Measurements from ENCODE around the gene MBD2.
"Not testable (repeated sequence)": the region's sequence is repeated elsewhere in the genome, so short reads cannot be mapped to it uniquely, and the experiment has no call there.

MBD2 gene

GRCh38 chr18:54148151-54148550, 76.3 kb downstream of the MBD2 start:
- no peak for DNase-seq

GRCh38 chr18:54147439-54147838, 77.0 kb downstream of the MBD2 start:
- no peak for DNase-seq

GRCh38 chr18:54141041-54141608, 83.3 kb downstream of the MBD2 start:
- DNase-seq, result no peak

DNA sequence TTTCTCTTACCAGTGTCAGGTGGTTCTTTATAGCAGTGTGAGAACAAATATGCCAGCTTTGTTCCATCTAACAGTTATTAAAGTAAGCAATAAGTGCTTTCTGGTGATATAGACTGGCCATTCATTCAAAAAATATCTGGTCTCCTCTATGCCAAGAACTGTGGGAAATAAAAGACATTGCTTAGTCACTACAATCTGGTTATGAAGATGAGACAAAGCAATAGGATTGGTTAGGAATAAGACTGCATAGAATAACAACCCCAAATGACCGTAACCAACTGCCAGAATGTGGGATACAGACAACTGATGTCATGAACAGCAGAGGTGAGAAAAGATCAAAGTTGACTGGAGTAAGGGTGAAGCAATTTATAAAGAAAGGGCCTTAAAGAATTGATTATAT, 83.8 kb downstream of the MBD2 start:
- DNase-seq, result no peak

- DNase-seq, result no peak
These were observed 89.3 kb downstream of the MBD2 start for GRCh38 chr18:54135216-54135615.

DNA sequence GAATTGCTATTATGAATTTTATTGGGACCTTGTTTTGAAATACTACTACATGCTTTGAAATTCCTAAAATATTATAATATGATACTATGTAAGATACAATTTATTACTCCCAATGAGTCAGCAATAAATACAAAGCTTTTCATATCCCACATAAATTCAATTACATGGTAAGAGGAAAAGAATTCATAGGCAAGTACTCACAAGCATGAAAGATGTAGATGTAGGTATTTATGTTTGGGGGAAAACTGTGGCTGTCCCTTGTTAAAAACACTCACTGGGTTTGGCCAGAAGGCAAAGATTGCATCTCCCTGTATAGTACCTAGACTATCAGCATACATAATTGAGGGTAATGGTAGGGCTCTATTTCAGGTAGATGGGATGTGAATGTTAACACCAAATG, 90.4 kb downstream of the MBD2 start:
- DNase-seq, result no peak

DNA sequence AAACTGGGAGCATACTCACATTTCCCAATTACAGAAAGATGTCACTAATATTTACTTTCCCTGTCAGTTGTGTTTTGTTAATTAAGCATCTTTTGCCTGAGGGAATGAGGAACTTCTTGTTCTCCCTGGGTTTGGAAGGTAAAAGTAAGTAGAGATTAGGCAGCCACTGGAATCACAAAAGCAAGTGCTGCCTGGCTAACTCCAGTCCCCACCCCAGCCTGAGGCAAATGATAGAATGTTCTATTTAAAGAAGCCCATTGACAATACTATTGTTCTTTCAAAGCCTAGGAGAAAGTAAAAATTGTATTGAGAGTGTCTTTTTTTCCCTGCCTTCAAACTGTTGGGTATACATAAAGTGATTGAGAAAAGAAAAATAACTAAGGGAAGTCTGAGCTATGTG, 93.8 kb downstream of the MBD2 start:
- no peak for DNase-seq

- DNase-seq, result no peak
These were observed 94.3 kb downstream of the MBD2 start for GRCh38 chr18:54130177-54130576.

- no peak for DNase-seq
These were observed 94.9 kb downstream of the MBD2 start for GRCh38 chr18:54129448-54130067.

DNA sequence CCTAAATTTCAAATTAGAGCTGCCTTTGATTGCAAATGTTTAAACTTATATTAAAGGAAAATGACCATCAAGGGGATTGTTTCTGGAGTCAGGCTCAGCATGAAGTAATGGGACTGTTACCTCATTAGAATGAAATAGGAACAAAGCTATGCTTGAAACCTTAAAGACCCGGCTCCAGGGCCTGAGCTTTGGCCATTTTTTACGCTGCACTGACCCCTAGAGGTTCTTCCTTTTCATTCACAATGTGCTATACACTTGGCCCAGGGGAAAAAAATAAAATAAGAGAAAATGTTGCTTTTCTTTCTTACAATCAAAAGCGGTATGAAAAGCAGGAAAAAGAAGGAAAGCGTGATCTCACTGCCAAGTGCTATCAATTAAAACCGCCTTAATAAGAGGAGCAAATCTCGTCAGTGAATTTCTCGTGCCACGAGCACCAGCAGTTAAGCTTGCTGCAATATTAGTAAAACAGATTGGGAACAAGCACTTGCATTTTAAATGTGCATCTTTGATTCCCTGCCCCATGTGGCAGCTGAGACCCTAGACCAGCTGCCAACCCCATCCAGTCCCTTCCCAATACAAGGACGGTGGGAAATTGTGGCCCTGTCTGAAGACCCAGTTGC, 96.6 kb downstream of the MBD2 start:
- DNase-seq, result no peak

GRCh38 chr18:54125429-54125828, 99.0 kb downstream of the MBD2 start:
- no peak for DNase-seq

DNA sequence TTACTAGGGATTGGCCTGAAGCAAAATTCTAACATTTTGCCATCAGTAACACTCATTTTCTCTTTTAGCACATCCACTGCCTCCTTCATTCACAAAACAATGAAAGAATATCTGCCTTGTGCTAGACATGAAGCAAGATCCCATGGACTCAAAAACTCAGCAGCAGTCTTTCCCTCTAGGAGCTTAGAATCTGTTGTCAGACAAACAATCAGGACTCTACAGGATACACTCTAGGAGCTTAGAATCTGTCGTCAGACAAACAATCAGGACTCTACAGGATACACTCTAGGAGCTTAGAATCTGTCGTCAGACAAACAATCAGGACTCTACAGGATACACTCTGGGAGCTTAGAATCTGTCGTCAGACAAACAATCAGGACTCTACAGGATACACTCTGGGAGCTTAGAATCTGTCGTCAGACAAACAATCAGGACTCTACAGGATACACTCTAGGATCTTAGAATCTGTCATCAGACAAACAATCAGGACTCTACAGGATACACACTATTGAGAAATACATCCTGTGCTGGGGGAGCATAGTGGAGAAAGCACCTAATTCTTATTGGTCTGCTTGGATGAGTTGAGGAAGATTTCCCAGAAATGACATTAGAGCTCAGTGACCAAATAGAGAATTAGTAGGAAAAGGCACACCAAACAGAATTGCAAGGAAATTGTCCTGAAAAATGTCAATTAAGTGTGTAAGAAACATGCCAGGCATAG, 100.6 kb downstream of the MBD2 start:
- not testable (repeated sequence) for DNase-seq

DNA sequence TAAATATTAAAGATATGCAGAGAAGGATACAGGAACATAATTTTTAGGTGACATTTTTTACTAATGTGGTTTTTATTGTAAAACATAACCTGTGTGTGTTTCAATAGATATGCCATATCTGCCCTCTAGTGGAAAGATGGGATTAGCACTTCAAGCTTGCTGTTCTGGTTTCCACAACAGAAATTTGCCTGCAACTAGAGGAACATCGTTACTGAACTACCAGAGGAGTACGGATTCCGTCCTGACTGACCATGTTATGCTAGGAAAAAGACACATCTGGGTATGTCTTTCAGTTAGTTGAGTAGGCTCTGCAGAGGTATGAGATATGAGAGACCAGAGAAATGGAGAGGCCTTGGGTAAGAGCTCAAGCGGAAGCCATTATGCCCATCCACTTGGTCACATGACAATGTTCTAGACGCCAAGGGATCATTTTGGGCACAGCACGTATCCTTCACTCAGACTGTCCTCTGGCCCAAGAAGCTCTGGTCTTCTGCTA, 104.9 kb downstream of the MBD2 start:
- DNase-seq, result no peak

DNA sequence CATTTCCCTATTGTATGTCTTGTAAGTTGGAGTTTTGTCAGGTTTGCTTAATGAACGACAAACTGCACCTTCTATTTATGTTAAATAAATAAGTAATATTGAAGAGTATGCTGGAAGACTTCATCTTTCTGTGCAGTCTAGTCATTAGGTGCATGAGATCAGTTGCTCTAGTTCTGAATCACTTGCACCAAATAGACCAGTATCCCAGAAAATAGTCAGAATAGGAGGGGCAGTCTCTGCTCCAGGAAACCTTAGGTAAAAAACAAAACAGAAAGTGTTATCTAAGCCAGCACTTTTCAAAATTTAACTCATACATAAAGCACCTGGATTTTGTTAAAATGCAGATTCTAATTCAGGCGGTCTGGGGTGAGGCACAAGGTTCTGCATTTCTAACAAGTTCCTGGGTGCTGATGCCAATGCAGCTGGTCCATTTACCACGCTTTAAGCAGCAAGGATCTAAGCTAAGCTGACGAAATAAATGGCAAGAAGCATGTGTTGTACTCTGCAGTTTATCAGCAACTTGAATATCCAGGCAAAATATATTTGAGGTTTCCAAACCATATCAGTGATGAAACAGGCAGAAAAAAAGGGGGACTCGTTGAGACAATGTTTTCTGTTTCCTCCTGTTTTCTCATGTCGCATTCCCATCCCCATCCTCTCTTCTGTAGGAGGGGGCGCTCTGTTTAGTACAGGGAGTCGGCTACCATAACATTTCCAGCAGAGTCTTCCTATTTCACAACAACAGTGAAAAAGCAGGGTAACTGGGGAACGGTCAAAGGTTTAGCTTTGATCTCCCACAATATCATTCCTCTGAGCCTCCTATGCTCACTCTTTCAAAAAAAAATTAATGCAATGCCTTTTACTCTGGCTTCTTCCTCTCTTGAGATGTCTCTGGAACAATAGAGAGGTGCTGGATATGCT, 106.4 kb downstream of the MBD2 start:
- DNase-seq, result no peak

GRCh38 chr18:54116541-54117257, 107.8 kb downstream of the MBD2 start:
- DNase-seq, result no peak

GRCh38 chr18:54112356-54112755, 112.1 kb downstream of the MBD2 start:
- no peak for DNase-seq

DNA sequence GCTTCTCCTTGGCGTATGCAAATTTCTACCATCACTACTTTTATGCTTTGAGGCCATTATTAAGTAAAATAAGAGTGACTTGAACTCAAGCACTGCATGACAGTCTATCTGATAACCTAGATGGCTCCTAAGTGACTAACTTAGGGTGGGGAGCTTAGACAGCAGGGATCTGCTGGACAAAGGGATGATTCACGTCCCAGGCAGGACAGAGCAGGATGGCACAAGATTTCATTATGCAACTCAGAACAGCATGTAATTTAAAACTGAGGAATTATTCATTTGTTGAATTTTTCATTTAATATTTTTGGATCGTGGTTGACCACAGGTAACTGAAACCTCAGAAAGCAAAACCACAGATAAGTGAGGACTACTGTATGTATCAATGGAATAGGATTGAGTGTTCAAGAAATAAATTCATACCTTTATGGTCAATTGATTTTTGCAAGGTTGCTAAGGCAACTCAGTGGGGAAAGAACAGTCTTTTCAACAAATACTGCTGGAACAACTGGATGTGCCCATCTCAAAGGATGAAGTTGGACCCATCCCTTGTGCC, 115.3 kb downstream of the MBD2 start:
- DNase-seq, result no peak

- DNase-seq, result no peak
These were observed 122.3 kb downstream of the MBD2 start for GRCh38 chr18:54102123-54102522.
